Measurements from ENCODE around the gene ATP2B2. TPM values are rescaled to one million over a fixed set of nuclear protein-coding genes. Genes with fewer than 3 reads are reported as not detected.

ATP2B2 gene
- total RNA-seq, 6 experiments from 2014 or later: 25.9 to 45.1 (median 35.1) TPM

DNA sequence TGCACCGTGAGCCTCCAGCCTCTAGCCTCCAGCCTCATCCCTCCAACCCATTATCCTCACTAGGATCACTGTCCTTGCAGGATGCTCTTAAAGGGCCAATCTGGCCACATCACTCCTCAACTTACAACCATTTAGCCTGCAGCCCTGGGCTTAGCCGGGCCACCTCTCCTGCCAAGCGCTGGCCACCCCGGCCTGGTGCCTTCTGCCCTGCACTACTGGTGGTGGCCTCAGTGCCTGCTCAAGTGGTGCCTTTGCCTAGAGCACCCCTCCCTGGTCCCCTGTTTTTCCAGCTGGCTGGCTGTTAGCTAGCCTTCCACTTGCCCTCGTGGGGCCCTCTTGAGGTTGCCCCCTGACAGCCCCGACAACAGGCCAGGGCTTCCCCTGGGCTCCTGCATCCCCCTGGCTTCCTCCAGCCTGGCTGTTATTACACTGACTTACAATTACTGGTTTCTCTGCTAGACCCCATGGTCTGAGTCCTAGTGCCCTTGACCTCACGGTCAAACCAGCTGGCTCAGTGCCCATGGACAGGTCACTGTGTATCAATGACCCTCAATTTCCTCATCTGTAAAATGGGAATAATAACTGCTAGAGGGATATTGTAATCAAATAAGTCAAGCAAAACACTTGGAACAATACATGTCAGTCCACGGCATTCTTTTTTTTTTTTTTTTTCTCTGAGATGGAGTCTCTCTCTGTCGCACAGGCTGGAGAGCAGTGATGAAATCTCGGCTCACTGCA, 15.5 kb downstream of the ATP2B2 start:
- TF ChIP-seq, protein P1, sequence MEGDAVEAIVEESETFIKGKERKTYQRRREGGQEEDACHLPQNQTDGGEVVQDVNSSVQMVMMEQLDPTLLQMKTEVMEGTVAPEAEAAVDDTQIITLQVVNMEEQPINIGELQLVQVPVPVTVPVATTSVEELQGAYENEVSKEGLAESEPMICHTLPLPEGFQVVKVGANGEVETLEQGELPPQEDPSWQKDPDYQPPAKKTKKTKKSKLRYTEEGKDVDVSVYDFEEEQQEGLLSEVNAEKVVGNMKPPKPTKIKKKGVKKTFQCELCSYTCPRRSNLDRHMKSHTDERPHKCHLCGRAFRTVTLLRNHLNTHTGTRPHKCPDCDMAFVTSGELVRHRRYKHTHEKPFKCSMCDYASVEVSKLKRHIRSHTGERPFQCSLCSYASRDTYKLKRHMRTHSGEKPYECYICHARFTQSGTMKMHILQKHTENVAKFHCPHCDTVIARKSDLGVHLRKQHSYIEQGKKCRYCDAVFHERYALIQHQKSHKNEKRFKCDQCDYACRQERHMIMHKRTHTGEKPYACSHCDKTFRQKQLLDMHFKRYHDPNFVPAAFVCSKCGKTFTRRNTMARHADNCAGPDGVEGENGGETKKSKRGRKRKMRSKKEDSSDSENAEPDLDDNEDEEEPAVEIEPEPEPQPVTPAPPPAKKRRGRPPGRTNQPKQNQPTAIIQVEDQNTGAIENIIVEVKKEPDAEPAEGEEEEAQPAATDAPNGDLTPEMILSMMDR (IDR thresholded peaks at IDR 0.05): no peak
- H3K27ac ChIP-seq: peak overlapping the region; percentile 51 to 95 (median 89)
- WGBS (ENCODE audit: insufficient coverage, low coverage, low lambda C conversion rate, missing lambda C conversion rate): 56% methylated on average over 8 of the region's 10 CpGs

DNA sequence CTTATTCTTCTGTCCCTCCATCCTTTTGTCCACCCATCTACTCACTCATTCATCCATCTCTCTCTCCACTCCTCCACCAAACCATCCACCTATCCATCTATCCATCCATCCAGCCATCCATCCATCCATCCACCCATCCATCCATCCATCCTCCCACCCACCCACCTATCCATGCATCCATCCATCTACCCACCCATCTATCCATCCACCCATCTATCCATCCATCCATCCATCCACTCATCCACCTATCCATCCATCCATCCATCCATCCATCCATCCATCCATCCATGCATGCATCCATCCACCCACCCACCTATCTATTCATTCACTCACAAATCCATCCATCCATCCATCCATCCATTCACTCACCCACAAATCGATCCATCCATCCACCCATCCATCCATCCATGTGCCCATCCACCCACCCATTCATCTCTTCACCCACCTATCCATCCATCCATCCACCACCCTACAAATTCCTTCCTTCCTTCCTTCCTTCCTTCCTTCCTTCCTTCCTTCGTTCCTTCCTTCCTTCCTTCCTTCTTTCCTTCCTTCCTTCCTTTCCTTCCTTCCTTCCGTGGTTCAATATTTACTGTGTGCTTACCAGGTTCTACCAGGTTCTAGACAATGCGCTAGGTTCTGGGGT, 17.3 kb downstream of the ATP2B2 start:
- intact Hi-C loops (cut with DNase I): no loop called here
- TF ChIP-seq, protein P1 (IDR thresholded peaks at IDR 0.05): no peak
- no peak for TF ChIP-seq POLR2A (IDR thresholded peaks at IDR 0.05)
- Histone ChIP-seq H3K9me3 (no peaks in the 10 kb centered on the region), H3K36me3 (no peaks in the 10 kb centered on the region), H3K4me1 (peaks cover 0 to 35% (median 17%) of the 10 kb centered on the region in 4 donors), H3K4me3 (no peak overlapping the region), H3K27me3 (no peaks in the 10 kb centered on the region), H3K27ac (no peak overlapping the region)
- DNase-seq (no peak), ATAC-seq (no peak)
- WGBS (ENCODE audit: insufficient coverage, low coverage, low lambda C conversion rate, missing lambda C conversion rate): 84% methylated on average over 3 of the region's 4 CpGs

More for the DNA sequence above, 15.5 kb downstream of the ATP2B2 start:
- H3K27me3 ChIP-seq: no peaks in the 10 kb centered on the region
- peaks cover 0 to 50% (median 24%) of the 10 kb centered on the region in 4 donors for H3K4me1 ChIP-seq
- intact Hi-C loops (cut with DNase I): no loop called here
- no peaks in the 10 kb centered on the region for H3K9me3 ChIP-seq
- no peak overlapping the region for H3K4me3 ChIP-seq
- DNase-seq (no peak), ATAC-seq (no peak)
- no peaks in the 10 kb centered on the region for H3K36me3 ChIP-seq

DNA sequence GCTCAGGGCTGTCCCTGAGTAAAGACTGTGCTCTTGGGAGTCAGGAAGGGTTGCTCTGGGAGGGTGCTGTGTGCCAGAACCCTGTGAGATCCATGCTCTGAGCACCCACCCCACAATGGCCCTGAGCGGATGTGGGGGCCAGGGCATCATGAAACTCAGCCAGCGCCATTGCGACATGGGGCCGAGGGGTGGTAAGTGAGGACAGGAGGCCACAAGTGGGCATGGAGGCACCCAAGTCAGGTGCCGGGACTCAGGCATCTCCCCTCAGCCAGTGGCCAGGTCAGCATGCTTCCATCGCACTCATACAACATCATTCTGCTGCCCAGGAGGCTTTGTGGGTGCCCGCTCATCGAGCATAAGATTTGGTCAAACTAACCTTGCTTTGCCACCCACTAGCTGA, 19.6 kb downstream of the ATP2B2 start:
- Histone ChIP-seq H3K4me1 (peaks cover 0 to 16% (median 6%) of the 10 kb centered on the region in 4 donors), H3K36me3 (no peaks in the 10 kb centered on the region), H3K4me3 (no peak overlapping the region), H3K9me3 (no peaks in the 10 kb centered on the region), H3K27me3 (no peaks in the 10 kb centered on the region), H3K27ac (no peak overlapping the region)
- TF ChIP-seq, protein P1 (IDR thresholded peaks at IDR 0.05): no peak
- TF ChIP-seq POLR2A (IDR thresholded peaks at IDR 0.05): no peak
- ATAC-seq (no peak), DNase-seq (peak in 1 of 3 donors; percentile 39)
- no CpG with 5 or more reads among the region's 8 CpGs for WGBS (ENCODE audit: insufficient coverage, low coverage, low lambda C conversion rate, missing lambda C conversion rate)
- intact Hi-C loops (cut with DNase I): no loop called here

DNA sequence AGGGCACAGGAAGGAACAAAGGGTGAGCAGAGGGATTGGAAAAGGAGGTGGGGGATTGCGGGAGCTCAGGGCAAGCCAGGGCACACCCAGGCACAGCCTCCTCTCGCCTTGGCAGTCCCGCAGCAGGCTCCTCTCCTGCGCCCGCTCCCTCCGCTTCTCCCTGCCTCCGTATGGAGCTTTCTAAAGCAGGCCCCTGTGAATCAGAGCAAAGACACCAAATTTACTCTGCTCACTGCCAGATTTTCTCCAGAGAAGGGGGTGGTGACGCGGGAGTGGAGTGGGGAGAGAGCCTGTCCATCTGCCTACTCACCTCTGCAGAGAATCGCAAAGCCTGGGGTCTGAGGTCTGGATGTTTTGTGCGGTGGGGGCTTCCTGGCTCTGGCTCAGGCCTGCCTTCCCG, 20.0 kb downstream of the ATP2B2 start:
- Histone ChIP-seq H3K36me3 (no peaks in the 10 kb centered on the region), H3K27me3 (no peaks in the 10 kb centered on the region), H3K4me3 (no peak overlapping the region), H3K4me1 (peaks cover 0 to 13% (median 6%) of the 10 kb centered on the region in 4 donors), H3K27ac (no peak overlapping the region), H3K9me3 (no peaks in the 10 kb centered on the region)
- intact Hi-C loops (cut with DNase I): no loop called here
- WGBS (ENCODE audit: insufficient coverage, low coverage, low lambda C conversion rate, missing lambda C conversion rate): 78% methylated on average over 3 of the region's 12 CpGs
- peak in 1 of 3 donors; percentile 12 for DNase-seq
- no peak for TF ChIP-seq POLR2A (IDR thresholded peaks at IDR 0.05)
- TF ChIP-seq, protein P1 (IDR thresholded peaks at IDR 0.05): no peak
- ATAC-seq: no peak

Measured in right lobe of liver (tissue), 6 donors.